ENCODE results near the gene ADCY2.

DNA sequence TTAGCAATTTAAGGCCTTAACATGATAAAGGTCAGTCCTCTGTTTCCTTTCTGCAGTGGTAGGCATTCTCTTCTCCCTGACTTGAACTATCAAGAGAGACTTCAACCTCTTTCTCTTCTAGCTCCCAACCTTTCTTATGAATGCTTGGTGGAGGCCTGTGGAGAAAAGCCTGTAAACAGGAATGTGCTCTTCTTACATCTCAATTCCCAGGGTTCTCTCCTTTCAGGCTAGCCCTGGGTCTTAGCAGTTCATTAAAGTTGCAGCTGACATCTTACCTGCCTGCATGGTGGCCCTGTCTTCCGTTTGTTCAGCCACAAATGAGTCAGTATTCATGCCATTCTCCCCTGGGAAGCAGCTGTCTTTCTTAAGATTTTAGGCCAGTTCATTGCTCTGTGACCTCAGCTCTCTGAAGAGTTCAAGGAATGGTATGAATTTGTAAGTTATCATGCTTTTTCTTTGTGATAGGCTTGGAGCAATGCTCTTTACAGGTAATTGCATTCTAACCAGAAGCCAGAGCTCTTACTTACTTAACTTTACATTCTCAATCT lies 77.8 kb downstream of the ADCY2 start:
- TF ChIP-seq, protein P1, sequence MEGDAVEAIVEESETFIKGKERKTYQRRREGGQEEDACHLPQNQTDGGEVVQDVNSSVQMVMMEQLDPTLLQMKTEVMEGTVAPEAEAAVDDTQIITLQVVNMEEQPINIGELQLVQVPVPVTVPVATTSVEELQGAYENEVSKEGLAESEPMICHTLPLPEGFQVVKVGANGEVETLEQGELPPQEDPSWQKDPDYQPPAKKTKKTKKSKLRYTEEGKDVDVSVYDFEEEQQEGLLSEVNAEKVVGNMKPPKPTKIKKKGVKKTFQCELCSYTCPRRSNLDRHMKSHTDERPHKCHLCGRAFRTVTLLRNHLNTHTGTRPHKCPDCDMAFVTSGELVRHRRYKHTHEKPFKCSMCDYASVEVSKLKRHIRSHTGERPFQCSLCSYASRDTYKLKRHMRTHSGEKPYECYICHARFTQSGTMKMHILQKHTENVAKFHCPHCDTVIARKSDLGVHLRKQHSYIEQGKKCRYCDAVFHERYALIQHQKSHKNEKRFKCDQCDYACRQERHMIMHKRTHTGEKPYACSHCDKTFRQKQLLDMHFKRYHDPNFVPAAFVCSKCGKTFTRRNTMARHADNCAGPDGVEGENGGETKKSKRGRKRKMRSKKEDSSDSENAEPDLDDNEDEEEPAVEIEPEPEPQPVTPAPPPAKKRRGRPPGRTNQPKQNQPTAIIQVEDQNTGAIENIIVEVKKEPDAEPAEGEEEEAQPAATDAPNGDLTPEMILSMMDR (IDR thresholded peaks at IDR 0.05): no peak
- no peak for TF ChIP-seq POLR2AphosphoS5 (IDR thresholded peaks at IDR 0.05; ENCODE audit: insufficient read depth in 1 of 2, low read depth in 1 of 2)
